ENCODE data around the gene ERAS.
"Not testable (repeated sequence)": the region's sequence is repeated elsewhere in the genome, so short reads cannot be mapped to it uniquely, and the experiment has no call there.

GRCh38 chrX:48872017-48872416, 45.7 kb downstream of the ERAS start:
- not testable (repeated sequence) for TF ChIP-seq POLR2A (IDR thresholded peaks at IDR 0.05; ENCODE audit: insufficient read depth in 1 of 2, low read depth in 2 of 2, low read length in 2 of 2); TAF1 (CRISPR knock-in tag; IDR thresholded peaks at IDR 0.05); ZBTB1 (CRISPR knock-in tag; IDR thresholded peaks at IDR 0.05; ENCODE audit: borderline replicate concordance)

Data from HepG2 (cell line).